Adipose tissue (tissue), 3 donors: Measurements from ENCODE around the gene STK31. TPM values are rescaled to one million over a fixed set of nuclear protein-coding genes. Genes with fewer than 3 reads are reported as not detected.
"Not testable (repeated sequence)": the region's sequence is repeated elsewhere in the genome, so short reads cannot be mapped to it uniquely, and the experiment has no call there.

Experiments used
- H3K27ac ChIP-seq: one replicate; pipeline ENCODE4 v1.5.1; 2013; ENCODE audit warnings: low read depth, low read length
- WGBS, 3 donors: extraction: QIAGEN DNeasy Blood & Tissue Kit; methylation state at CpG; one replicate each; pipeline ENCODE4 v1.1.7; 2013; 5-methylcytosine and 5-hydroxymethylcytosine counted together
- polyA plus RNA-seq, 3 donors: library from polyadenylated mRNA; stranded (reverse); fragments of 200-250 nt; gene quantifications; one replicate each; pipeline ENCODE4 v1.2.3, GENCODE V29; 2013
- donor health status: healthy with polysubstance abuse.
- donor health status: Bipolar disorder and iron deficiency.
- donor health status: healthy.

The STK31 gene
- polyA plus RNA-seq, 3 donors: 0.13 to 0.49 (median 0.34) TPM

GRCh38 chr7:23709081-23709750 is 803 bp upstream of the STK31 start:
- WGBS, 3 donors: 52 to 86% (median 76%) methylated on average over 7 of the region's 7 CpGs

GRCh38 chr7:23712368-23713284 is 2.6 kb downstream of the STK31 start:
- no peak overlapping the region for H3K27ac ChIP-seq
- WGBS, 3 donors: 35 to 55% (median 51%) methylated on average over 8 of the region's 8 CpGs

More at GRCh38 chr7:23709081-23709750, 803 bp upstream of the STK31 start:
- H3K27ac ChIP-seq: no peak overlapping the region

GRCh38 chr7:23713285-23714149 is 3.5 kb downstream of the STK31 start:
- no peak overlapping the region for H3K27ac ChIP-seq
- 76 to 82% (median 81%) methylated on average over 6 of the region's 6 CpGs for WGBS, 3 donors

- no peak overlapping the region for H3K27ac ChIP-seq
- WGBS, 3 donors: 59 to 64% (median 63%) methylated on average over 2 of the region's 2 CpGs
Measured at GRCh38 chr7:23714150-23714464, 4.1 kb downstream of the STK31 start.

GRCh38 chr7:23714579-23714978 is 4.6 kb downstream of the STK31 start:
- WGBS, 3 donors: 41 to 86% (median 80%) methylated on average over 1 of the region's 1 CpG

GRCh38 chr7:23715099-23715498 is 5.1 kb downstream of the STK31 start:
- WGBS, 3 donors: 60 to 88% (median 78%) methylated on average over 6 of the region's 6 CpGs
- no peak overlapping the region for H3K27ac ChIP-seq

More at GRCh38 chr7:23714579-23714978, 4.6 kb downstream of the STK31 start:
- no peak overlapping the region for H3K27ac ChIP-seq

- H3K27ac ChIP-seq: no peak overlapping the region
- WGBS, 3 donors: 95 to 100% (median 98%) methylated on average over 1 of the region's 1 CpG
Measured at GRCh38 chr7:23717788-23718187, 7.8 kb downstream of the STK31 start.

- H3K27ac ChIP-seq: no peak overlapping the region
- 57 to 89% (median 70%) methylated on average over 4 of the region's 4 CpGs for WGBS, 3 donors
Measured at GRCh38 chr7:23721456-23721855, 11.4 kb downstream of the STK31 start.

- 78 to 90% (median 85%) methylated on average over 19 to 21 of the region's 21 CpGs for whole genome bisulfite sequencing, 3 donors
- H3K27ac ChIP-seq: not testable (repeated sequence)
Measured at GRCh38 chr7:23722587-23723216, 12.7 kb downstream of the STK31 start.

- whole genome bisulfite sequencing, 3 donors: 58 to 80% (median 61%) methylated on average over 4 of the region's 4 CpGs
- not testable (repeated sequence) for H3K27ac ChIP-seq
Measured at GRCh38 chr7:23724113-23724512, 14.1 kb downstream of the STK31 start.

GRCh38 chr7:23742051-23742450 is 32.0 kb downstream of the STK31 start:
- no peak overlapping the region for H3K27ac ChIP-seq

GRCh38 chr7:23743226-23743625 is 33.2 kb downstream of the STK31 start:
- WGBS, 3 donors: 92 to 93% (median 93%) methylated on average over 4 of the region's 4 CpGs
- H3K27ac ChIP-seq: no peak overlapping the region

- 84 to 90% (median 88%) methylated on average over 1 of the region's 1 CpG for WGBS, 3 donors
Measured at GRCh38 chr7:23746629-23747028, 36.6 kb downstream of the STK31 start.

GRCh38 chr7:23751852-23752251 is 41.8 kb downstream of the STK31 start:
- no peak overlapping the region for H3K27ac ChIP-seq
- WGBS, 3 donors: 56 to 72% (median 71%) methylated on average over 1 of the region's 1 CpG

More at GRCh38 chr7:23746629-23747028, 36.6 kb downstream of the STK31 start:
- H3K27ac ChIP-seq: no peak overlapping the region

GRCh38 chr7:23758839-23759238 is 48.8 kb downstream of the STK31 start:
- not testable (repeated sequence) for H3K27ac ChIP-seq
- WGBS, 3 donors: 78 to 91% (median 84%) methylated on average over 3 of the region's 3 CpGs

- H3K27ac ChIP-seq: no peak overlapping the region
Measured at GRCh38 chr7:23759671-23760391, 49.8 kb downstream of the STK31 start.

- 43 to 85% (median 84%) methylated on average over 3 of the region's 3 CpGs for WGBS, 3 donors
Measured at GRCh38 chr7:23765943-23766342, 55.9 kb downstream of the STK31 start.

GRCh38 chr7:23767514-23767913 is 57.5 kb downstream of the STK31 start:
- no peak overlapping the region for H3K27ac ChIP-seq

More at GRCh38 chr7:23765943-23766342, 55.9 kb downstream of the STK31 start:
- H3K27ac ChIP-seq: no peak overlapping the region
